Kidney (tissue), 14 donors: ENCODE results near the gene AKIRIN2. TPM values are rescaled to one million over a fixed set of nuclear protein-coding genes. Genes with fewer than 3 reads are reported as not detected.

ENCODE experiments used
- DNase-seq, 5 donors: peaks; one replicate each; pipeline ENCODE4 v3.0.0-alpha.2; 2013 to 2020
- FAIRE-seq: peaks from 2 replicates; lab custom pipeline; 2012; peaks lifted over from hg19 to GRCh38; lab: Jason Lieb, UNC
- H3K27ac ChIP-seq, 2 donors: one replicate each; pipeline ENCODE4 v1.7.0; 2013; ENCODE audit warnings: low read depth in 2 of 2, low read length in 2 of 2, inconsistent platforms in 1 of 2
- H3K27me3 ChIP-seq: one replicate; pipeline ENCODE4 v1.7.1; 2013; ENCODE audit warnings: low read length, inconsistent platforms; ENCODE audit not compliant: control insufficient read depth, insufficient read depth
- H3K36me3 ChIP-seq, 3 donors: one replicate each; pipeline versions ENCODE4 v1.7.0 to v1.7.1; 2013; ENCODE audit warnings: low read length in 3 of 3, control low read depth in 1 of 3, inconsistent platforms in 1 of 3; ENCODE audit not compliant: insufficient read depth in 3 of 3, control insufficient read depth in 2 of 3
- H3K4me1 ChIP-seq, 3 donors: one replicate each; pipeline versions ENCODE4 v1.7.0 to v1.7.1; 2013; ENCODE audit warnings: low read length in 3 of 3, inconsistent platforms in 1 of 3, low read depth in 1 of 3; ENCODE audit not compliant: control insufficient read depth in 2 of 3, insufficient read depth in 2 of 3
- H3K4me3 ChIP-seq, 3 donors: one replicate each; pipeline versions ENCODE4 v1.7.0 to v1.8.1; 2013; ENCODE audit warnings: low read length in 3 of 3, control low read depth in 1 of 3, inconsistent platforms in 1 of 3
- H3K9ac ChIP-seq, 3 donors: one replicate each; pipeline versions ENCODE4 v1.7.0 to v1.7.1; 2013; ENCODE audit warnings: low read length in 3 of 3, control low read depth in 1 of 3, inconsistent platforms in 1 of 3
- H3K9me3 ChIP-seq, 3 donors: one replicate each; pipeline versions ENCODE4 v1.7.0 to v1.7.1; 2013; ENCODE audit warnings: low read length in 3 of 3, control low read depth in 1 of 3, inconsistent platforms in 1 of 3; ENCODE audit not compliant: control insufficient read depth in 2 of 3, insufficient read depth in 1 of 3
- intact Hi-C: fragments of 100-400 bp; cut with DNase I; formaldehyde crosslinking; loops from one replicate; pipeline ENCODE4 v1.11.1; 2022
- polyA plus RNA-seq: library from polyadenylated mRNA; stranded (reverse); fragments of 350-450 nt; fragmentation: Illumina TruSeq; extraction: RNeasy Lipid Tissue Mini Kit (QIAGEN cat#74804); gene quantifications from one replicate; pipeline ENCODE4 v1.2.3, GENCODE V29; 2014; ENCODE audit warnings: low read depth, low replicate concordance; ENCODE audit not compliant: insufficient read depth
- total RNA-seq: library from RNA; stranded (reverse); fragmentation: NEBNext Ultra II Directional; extraction: Animal tissue kit (Norgen Biotek cat#: 25700); gene quantifications from one replicate; pipeline ENCODE4 v1.2.1, GENCODE V29; 2021
- TF ChIP-seq, protein P1 (sequence below): IDR thresholded peaks from 3 replicates; pipeline ENCODE4 v1.5.1; 2012; ENCODE audit warnings: mild to moderate bottlenecking, moderate library complexity, borderline replicate concordance; ENCODE audit not compliant: insufficient read depth; ENCODE audit errors: extremely low read depth
- donor health status: control.
- donor health status: control.
- donor health status: control.
- donor health status: control.
- donor health status: control.
- donor health status: DM: yes; HTN: yes; CAD: no.
- donor health status: Normal renal cell carcinoma (clear cell type).

AKIRIN2 gene
- total and polyA plus RNA-seq, 2 donors from 2014 or later = 26.0 to 43.4 TPM

DNA sequence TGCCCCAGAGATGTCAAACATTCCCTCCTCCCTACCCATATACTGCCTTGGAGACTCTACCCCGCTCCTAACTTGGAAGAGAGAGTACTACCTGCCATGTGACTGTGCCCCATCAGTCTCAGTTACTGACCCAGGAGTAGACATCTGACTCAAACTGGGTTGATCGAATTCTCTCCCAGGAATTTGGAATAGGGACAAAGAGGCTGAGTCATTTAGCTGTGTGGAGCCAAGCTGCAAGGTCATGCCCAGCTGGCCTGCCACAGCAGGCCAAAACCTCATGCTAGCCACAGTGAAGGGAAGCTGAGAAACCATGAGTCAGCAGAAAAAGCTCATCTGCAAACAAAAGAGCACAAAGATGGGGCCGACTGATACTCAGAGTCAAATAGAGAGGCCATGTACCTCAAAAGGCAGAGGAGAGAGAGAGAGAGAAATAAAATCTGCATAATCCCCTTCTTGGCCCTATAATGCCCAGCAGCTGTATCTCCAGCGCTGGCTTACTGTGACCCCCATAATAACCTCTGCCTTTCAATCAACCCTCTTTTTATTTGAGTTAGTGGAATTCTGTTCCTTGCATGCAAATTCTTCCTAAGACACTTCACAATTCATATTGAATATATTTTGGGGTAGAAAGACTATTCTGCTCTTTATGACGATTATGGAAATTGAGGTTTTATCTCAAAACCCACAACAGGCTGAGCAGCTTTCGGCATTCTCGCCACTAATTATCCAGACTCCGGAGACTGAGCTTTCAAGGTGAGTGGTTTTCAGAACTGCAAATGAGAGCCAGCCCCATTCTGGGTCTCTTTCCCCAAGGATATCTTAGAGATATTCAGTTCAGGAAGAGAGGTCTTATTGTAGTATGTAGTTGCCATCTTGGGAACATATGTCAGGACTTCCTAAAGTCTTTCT, 21.4 kb upstream of the AKIRIN2 start:
- Histone ChIP-seq H3K4me1 (peaks cover 0 to 2% (median 0%) of the 10 kb centered on the region in 3 donors), H3K4me3 (no peak overlapping the region), H3K9me3 (no peaks in the 10 kb centered on the region), H3K36me3 (no peaks in the 10 kb centered on the region), H3K27me3 (no peaks in the 10 kb centered on the region), H3K9ac (no peak overlapping the region), H3K27ac (no peak overlapping the region)
- FAIRE-seq (no peak), DNase-seq (peak in 4 of 5 donors; percentile 10 to 84 (median 22))
- TF ChIP-seq, protein P1, sequence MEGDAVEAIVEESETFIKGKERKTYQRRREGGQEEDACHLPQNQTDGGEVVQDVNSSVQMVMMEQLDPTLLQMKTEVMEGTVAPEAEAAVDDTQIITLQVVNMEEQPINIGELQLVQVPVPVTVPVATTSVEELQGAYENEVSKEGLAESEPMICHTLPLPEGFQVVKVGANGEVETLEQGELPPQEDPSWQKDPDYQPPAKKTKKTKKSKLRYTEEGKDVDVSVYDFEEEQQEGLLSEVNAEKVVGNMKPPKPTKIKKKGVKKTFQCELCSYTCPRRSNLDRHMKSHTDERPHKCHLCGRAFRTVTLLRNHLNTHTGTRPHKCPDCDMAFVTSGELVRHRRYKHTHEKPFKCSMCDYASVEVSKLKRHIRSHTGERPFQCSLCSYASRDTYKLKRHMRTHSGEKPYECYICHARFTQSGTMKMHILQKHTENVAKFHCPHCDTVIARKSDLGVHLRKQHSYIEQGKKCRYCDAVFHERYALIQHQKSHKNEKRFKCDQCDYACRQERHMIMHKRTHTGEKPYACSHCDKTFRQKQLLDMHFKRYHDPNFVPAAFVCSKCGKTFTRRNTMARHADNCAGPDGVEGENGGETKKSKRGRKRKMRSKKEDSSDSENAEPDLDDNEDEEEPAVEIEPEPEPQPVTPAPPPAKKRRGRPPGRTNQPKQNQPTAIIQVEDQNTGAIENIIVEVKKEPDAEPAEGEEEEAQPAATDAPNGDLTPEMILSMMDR = no peak
- intact Hi-C loops = no loop called here

DNA sequence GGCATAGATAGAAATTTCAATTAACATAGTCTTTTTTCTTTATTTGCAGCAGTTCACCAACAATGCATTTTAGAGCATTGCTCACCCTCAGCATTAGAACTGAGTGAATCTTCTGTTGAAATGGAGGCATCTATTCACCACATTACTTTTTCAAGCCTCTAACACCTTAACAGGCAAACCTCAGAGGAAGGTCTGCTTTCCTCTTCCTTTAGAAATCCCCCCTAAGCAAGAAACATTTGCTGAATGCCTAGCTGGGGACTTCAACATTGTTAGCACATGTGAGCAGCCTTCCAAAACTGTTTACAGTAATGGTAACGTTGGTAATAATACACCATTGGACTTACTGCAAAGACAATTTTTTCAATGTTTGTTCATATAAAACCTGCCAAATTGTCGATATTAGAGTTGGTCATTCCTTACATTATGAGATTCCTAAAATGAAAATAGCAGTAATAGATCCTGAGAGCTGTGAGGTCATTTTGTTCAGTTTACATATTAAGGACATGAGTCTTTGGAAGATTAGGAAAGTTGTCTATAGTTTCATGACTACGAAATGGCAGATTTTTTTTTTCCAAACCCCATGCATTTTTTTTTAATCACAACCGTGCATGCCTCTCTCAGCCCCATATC, 20.6 kb upstream of the AKIRIN2 start:
- intact Hi-C loops = no loop called here
- H3K27ac ChIP-seq = no peak overlapping the region
- H3K9ac ChIP-seq = no peak overlapping the region
- H3K4me3 ChIP-seq = no peak overlapping the region
- no peaks in the 10 kb centered on the region for H3K9me3 ChIP-seq
- peaks cover 0 to 2% (median 0%) of the 10 kb centered on the region in 3 donors for H3K4me1 ChIP-seq
- TF ChIP-seq, protein P1 = no peak
- DNase-seq (no peak), FAIRE-seq (no peak)
- no peaks in the 10 kb centered on the region for H3K27me3 ChIP-seq
- no peaks in the 10 kb centered on the region for H3K36me3 ChIP-seq

DNA sequence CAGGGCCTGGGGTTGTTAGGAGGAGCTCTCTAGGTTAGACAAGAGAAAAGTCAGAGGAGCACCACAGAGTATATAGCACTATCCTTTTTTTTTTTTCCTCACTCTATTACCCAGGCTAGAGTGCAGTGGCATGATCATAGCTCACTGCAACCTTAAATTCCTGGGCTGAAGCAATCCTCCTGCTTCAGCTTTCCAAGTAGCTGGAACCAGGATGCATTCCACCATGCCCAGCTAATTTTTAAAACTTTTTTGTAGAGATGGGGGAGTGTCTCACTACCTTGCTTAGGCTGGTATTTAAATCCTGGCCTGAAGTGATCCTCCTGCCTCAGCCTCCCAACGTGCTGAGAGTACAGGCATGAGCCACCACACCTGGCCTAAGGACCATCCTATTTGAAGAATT, 19.3 kb upstream of the AKIRIN2 start:
- TF ChIP-seq, protein P1 = no peak
- intact Hi-C loops = no loop called here
- DNase-seq = no peak
- FAIRE-seq = no peak
- Histone ChIP-seq H3K36me3 (no peaks in the 10 kb centered on the region), H3K4me3 (no peak overlapping the region), H3K9ac (no peak overlapping the region), H3K4me1 (peaks cover 0 to 2% (median 0%) of the 10 kb centered on the region in 3 donors), H3K9me3 (no peaks in the 10 kb centered on the region), H3K27ac (no peak overlapping the region), H3K27me3 (no peaks in the 10 kb centered on the region)
